Stimulated activated CD8-positive, alpha-beta memory T cell treated with anti-CD3 and anti-CD28 coated beads, Interleukin-7, amount 100 ng/mL, for 48 hours (primary cell): ENCODE results near the gene NPC2.
"Not testable (repeated sequence)": the region's sequence is repeated elsewhere in the genome, so short reads cannot be mapped to it uniquely, and the experiment has no call there.

ENCODE experiments used
- DNase-seq, 2 donors: peaks; one replicate each; pipeline ENCODE4 v3.0.0-alpha.2; 2020; ENCODE audit warnings: low read depth in 1 of 2; ENCODE audit errors: extremely low read depth in 1 of 2

Gene NPC2

GRCh38 chr14:74472601-74473000 is 20.5 kb downstream of the NPC2 start:
- no peak for DNase-seq

- no peak for DNase-seq
Measured at GRCh38 chr14:74469548-74470518, 23.3 kb downstream of the NPC2 start.

GRCh38 chr14:74468513-74468912 is 24.6 kb downstream of the NPC2 start:
- DNase-seq: no peak

GRCh38 chr14:74465335-74465734 is 27.8 kb downstream of the NPC2 start:
- DNase-seq: no peak

GRCh38 chr14:74464785-74465184 is 28.3 kb downstream of the NPC2 start:
- DNase-seq: no peak

- no peak for DNase-seq
Measured at GRCh38 chr14:74463697-74464096, 29.4 kb downstream of the NPC2 start.

GRCh38 chr14:74462993-74463392 is 30.1 kb downstream of the NPC2 start:
- DNase-seq: no peak

GRCh38 chr14:74459976-74460375 is 33.1 kb downstream of the NPC2 start:
- DNase-seq: no peak

- no peak for DNase-seq
Measured at GRCh38 chr14:74459289-74459946, 33.7 kb downstream of the NPC2 start.

GRCh38 chr14:74457565-74457895 is 35.6 kb downstream of the NPC2 start:
- DNase-seq: no peak

GRCh38 chr14:74456684-74457564 is 36.2 kb downstream of the NPC2 start:
- DNase-seq: no peak

- not testable (repeated sequence) for DNase-seq
Measured at GRCh38 chr14:74454397-74454796, 38.7 kb downstream of the NPC2 start.

GRCh38 chr14:74444866-74445265 is 48.2 kb downstream of the NPC2 start:
- no peak for DNase-seq

- DNase-seq: no peak
Measured at GRCh38 chr14:74442757-74443156, 50.3 kb downstream of the NPC2 start.

- DNase-seq: no peak
Measured at GRCh38 chr14:74441113-74441512, 52.0 kb downstream of the NPC2 start.

GRCh38 chr14:74438351-74438915 is 54.7 kb downstream of the NPC2 start:
- no peak for DNase-seq

GRCh38 chr14:74437496-74438053 is 55.5 kb downstream of the NPC2 start:
- DNase-seq: no peak

GRCh38 chr14:74434294-74434693 is 58.8 kb downstream of the NPC2 start:
- DNase-seq: no peak

GRCh38 chr14:74429991-74430390 is 63.1 kb downstream of the NPC2 start:
- DNase-seq: no peak
